HT-29 (cell line): ENCODE results near the gene FASN. TPM values are rescaled to one million over a fixed set of nuclear protein-coding genes. Genes with fewer than 3 reads are reported as not detected.
"Not testable (repeated sequence)": the region's sequence is repeated elsewhere in the genome, so short reads cannot be mapped to it uniquely, and the experiment has no call there.

Source experiments
- DNase-seq: peaks from one replicate; pipeline ENCODE4 v3.0.0-alpha.2; 2015; ENCODE audit warnings: low spot score
- total RNA-seq: library from RNA; depleted of rRNA; stranded (reverse); fragments of >200 nt; shearing (Covaris generic); gene quantifications from 2 replicates; pipeline ENCODE4 v1.2.3, GENCODE V29; 2014

Gene FASN
- total RNA-seq, 1 experiment from 2014 or later = 592 TPM

- DNase-seq = no peak
These were observed 52.0 kb downstream of the FASN start for GRCh38 chr17:82045936-82046484.

- no peak for DNase-seq
These were observed 54.5 kb downstream of the FASN start for GRCh38 chr17:82043507-82043906.

- no peak for DNase-seq
These were observed 55.4 kb downstream of the FASN start for GRCh38 chr17:82042649-82043048.

- no peak for DNase-seq
These were observed 56.8 kb downstream of the FASN start for GRCh38 chr17:82041144-82041814.

- DNase-seq = no peak
These were observed 58.2 kb downstream of the FASN start for GRCh38 chr17:82039695-82040299.

DNA sequence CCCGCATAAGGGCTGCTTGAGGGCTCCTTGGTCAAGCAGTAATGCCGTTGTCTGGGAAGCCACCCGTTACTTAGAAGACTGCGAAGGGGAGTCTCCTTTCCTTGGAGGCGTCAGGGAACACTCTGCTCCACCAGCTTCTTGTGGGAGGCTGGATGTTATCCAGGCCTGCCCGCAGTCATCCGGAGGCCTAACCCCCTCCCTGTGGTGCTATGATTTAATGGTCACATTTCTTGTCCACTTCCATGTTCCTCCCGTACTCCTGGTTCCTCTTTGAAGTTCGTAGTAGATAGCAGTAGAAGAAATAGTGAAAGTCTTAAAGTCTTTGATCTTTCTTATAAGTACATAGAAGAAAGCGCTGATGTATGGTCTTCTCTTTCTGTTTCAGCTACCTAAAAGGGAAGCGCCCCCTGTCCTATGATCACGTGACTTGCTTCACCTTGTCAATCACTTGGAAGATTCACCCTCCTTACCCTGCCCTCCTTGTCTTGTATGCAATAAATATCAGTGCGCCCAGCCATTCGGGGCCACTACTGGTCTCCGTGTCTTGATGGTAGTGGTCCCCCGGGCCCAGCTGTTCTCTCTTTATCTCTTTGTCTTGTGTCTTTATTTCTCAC is 59.1 kb downstream of the FASN start:
- not testable (repeated sequence) for DNase-seq

GRCh38 chr17:82037889-82038195 is 60.2 kb downstream of the FASN start:
- no peak for DNase-seq

- peak; percentile 96 for DNase-seq
These were observed 60.7 kb downstream of the FASN start, which contains the start of gene DCXR for GRCh38 chr17:82037092-82037888. Gene DCXR (minus strand): TSS chr17:82037697. CDS start chr17:82037682, 15 bp downstream.

DNA sequence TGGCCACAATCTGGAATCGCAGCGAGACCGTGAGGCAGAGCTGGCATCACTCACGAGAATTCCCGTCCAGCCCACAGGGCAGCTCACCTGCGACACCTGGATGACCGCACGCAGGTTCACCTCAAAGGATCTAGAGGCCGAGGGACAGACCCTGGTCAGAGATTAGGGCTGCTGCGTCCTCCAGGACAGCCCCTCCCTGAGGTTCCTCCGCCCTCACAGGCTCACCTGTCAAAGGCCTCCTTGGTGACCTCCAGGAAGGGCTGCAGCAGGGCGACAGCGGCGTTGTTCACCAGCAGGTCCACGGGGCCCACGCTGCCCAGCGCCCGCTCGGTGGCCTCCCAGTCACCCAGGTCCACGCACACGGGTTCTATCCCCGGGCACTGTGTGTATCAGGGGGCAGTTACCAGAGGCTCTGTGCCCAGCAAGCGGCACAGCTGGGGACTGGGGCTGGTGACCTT is 61.4 kb downstream of the FASN start:
- no peak for DNase-seq

DNA sequence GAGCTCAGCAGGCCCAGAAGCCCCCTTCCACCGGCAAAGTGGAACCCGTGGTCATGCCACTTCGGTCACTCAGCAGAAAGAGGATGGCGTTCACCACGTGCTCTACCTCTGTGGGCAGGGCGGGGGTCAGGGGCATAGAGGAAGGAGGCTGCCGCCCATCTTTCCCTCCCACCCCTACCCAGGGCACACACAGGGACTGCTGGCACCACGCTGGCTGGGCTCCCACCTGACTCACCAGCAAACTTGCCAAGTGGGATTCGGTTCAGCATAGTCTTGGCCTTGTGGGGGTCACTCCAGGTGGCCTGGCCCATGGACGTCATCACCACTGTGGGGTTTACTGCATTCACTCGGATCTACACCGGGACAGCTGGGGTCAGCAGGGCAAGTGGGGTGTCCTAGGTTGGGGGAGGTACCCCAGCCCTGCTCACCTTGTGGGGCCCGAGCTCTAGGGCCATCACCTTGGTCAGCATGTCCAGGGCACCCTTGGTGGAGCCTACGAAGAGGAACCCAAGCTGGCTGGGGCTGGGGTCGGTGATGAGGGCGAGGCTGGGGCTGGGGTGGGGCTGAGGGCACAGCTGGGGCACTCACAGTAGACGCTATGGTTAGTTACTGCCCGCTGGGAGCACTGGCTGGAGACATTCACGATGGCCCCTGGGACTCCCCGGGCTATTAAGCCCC is 61.9 kb downstream of the FASN start:
- no peak for DNase-seq

- DNase-seq = no peak
These were observed 62.5 kb downstream of the FASN start for GRCh38 chr17:82035488-82035887.

DNA sequence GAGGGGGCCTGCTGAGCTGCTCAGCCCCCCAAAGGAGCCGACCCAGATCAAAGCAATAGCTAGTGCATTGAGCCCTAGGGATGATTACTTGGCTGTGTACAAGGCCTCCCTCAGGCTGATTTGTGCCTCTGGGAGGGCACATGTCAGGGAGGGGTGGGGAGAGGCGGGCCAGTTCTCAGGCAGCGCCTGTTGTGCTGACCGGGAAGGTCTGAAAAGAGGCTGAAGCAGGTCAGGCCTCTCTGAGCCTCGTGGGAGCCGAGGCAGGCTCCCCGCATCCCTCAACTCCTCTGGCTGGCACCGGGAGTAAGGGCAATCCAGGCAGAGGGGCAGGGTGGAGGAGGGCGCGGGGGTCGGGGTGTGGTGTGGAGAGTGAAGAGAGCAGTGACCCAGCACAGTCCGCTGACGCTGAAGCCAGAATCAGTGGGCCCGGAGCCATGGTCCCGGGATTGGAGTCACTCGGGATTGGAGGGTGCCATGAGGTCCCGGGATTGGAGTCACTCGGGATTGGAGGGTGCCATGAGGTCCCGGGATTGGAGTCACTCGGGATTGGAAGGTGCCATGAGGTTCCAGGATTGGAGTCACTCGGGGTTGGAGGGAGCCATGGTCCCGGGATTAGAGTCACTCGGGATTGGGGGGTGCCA is 63.5 kb downstream of the FASN start:
- no peak for DNase-seq

DNA sequence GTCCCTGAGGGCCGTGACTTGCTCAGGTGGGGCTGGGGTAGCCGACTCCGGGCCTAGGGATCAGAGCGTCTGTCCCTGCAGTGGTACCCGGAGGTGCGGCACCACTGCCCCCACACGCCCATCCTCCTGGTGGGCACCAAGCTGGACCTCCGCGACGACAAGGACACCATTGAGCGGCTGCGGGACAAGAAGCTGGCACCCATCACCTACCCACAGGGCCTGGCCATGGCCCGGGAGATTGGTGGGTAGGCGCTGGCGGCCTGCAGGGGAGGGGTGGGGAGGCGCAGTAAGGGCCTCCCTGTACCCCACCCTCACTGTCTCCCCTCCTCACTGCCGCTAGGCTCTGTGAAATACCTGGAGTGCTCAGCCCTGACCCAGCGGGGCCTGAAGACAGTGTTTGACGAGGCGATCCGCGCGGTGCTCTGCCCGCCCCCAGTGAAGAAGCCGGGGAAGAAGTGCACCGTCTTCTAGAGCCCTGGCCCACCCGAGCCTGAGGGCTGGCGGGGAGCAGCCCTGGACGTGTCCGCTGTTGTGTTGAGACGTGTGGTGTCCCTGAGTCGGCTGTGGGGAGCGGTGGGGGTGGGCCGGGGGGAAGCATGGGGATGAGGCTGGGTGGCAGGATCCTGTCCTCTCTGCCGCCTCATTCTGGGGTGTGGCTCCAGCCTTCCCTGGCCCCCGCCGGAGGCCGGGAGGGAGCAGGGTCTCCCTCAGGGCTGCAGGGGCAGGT is 64.5 kb downstream of the FASN start:
- no peak for DNase-seq

DNA sequence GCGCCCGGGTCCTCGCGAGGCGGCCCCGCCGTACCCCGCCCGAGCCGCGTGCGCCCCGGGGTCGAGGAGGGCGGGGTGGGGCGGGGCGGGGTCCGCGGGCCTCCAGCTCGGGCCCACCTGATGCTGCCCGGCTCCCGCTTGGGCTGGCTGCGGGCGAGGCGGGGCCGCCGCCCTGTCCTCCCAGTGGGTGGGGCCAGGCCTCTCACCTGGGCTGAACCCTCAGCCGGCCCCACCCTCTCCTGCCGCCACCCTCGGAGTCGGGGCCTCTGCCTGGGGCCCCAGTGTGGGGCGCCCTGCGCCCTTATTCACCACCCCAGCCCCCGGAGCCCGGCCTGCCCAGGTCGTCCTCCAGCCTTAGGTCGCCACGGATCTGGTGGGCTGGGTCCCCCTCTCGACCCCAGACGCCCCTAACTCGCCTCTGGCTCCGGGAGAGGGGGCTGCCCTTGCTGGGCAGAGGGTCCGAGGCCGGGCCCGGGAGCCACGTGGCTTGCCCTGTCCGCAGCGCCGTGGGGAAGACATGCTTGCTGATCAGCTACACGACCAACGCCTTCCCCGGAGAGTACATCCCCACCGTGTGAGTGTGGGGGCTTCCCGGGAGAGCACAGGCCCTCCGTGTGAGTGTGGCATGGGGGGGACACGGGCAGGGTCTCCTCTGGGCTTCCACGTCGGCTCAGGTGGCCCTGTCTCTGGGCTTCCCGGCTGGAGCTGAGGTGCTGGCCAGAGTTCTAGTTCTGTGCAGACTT is 66.0 kb downstream of the FASN start:
- DNase-seq = peak; percentile 46

GRCh38 chr17:82031303-82031884 is 66.6 kb downstream of the FASN start, which contains the start of gene RAC3:
Gene RAC3 (plus strand): TSS chr17:82031678. CDS start chr17:82031762, 84 bp downstream.
- peak; percentile 35 for DNase-seq

DNA sequence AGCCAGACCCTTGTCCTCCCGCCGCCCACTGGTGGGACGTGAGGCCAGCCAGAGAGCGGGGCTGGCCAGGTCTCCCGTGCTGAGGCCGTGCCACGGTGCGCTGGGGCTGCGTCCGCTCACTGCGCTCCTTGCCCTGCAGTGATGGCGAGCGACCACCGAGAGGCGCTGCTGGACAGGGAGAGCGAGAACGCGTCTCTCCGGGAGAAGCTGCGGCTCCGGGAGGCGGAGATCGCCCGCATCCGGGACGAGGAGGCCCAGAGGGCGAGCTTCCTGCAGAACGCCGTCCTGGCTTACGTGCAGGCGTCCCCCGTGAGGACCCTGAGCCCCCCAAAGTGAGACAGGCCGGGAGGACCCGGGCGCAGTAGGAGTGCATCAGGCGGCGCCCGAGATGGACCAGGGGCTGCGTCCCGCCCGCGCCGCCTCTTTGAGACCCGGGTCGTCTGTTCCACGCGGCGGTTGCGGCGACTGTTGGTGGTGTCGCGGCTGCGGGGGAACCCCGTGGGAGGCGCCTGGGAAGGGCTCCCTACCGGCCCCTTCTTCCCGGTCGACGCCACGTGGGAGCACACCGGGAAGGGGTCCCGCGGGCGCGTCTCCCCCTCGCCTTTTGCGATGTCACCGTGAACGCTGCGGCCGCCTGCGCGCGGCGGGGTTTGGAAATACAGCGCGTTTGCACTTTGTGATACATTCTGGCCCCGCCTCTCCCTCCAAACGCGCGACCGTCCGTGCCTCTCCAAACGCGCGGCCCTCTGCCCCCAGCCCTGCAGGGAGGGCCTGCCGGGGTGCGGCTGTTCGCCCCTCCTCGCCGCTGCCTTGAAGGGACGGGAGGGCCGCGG is 67.3 kb downstream of the FASN start:
- DNase-seq = peak; percentile 84

GRCh38 chr17:82029990-82030469 is 68.0 kb downstream of the FASN start:
- no peak for DNase-seq

- no peak for DNase-seq
These were observed 68.6 kb downstream of the FASN start for GRCh38 chr17:82029391-82029790.
